Activated CD4-positive, alpha-beta T cell treated with anti-CD3 and anti-CD28 coated beads, Interleukin-2, amount 50 U/mL, for 16 hours (primary cell): ENCODE results near the gene NCOA1.
"Not testable (repeated sequence)": the region's sequence is repeated elsewhere in the genome, so short reads cannot be mapped to it uniquely, and the experiment has no call there.

Source experiments
- DNase-seq: peaks from one replicate; pipeline ENCODE4 v3.0.0-alpha.2; 2020

The NCOA1 gene

GRCh38 chr2:24761866-24762265 is 270.8 kb downstream of the NCOA1 start:
- DNase-seq: no peak

GRCh38 chr2:24762518-24762917 is 271.5 kb downstream of the NCOA1 start:
- no peak for DNase-seq

GRCh38 chr2:24763843-24764242 is 272.8 kb downstream of the NCOA1 start:
- no peak for DNase-seq

- DNase-seq: peak; percentile 32
Measured at GRCh38 chr2:24766609-24767008, 275.6 kb downstream of the NCOA1 start.

GRCh38 chr2:24768013-24768412 is 277.0 kb downstream of the NCOA1 start:
- no peak for DNase-seq

GRCh38 chr2:24768601-24769000 is 277.5 kb downstream of the NCOA1 start:
- no peak for DNase-seq

GRCh38 chr2:24771061-24771460 is 280.0 kb downstream of the NCOA1 start:
- no peak for DNase-seq

- DNase-seq: no peak
Measured at GRCh38 chr2:24771764-24772586, 280.9 kb downstream of the NCOA1 start.

GRCh38 chr2:24774373-24774772 is 283.3 kb downstream of the NCOA1 start:
- DNase-seq: no peak

- no peak for DNase-seq
Measured at GRCh38 chr2:24779116-24779515, 288.1 kb downstream of the NCOA1 start.

- DNase-seq: no peak
Measured at GRCh38 chr2:24783641-24784040, 292.6 kb downstream of the NCOA1 start.

GRCh38 chr2:24785671-24786321 is 294.7 kb downstream of the NCOA1 start:
- DNase-seq: no peak

- no peak for DNase-seq
Measured at GRCh38 chr2:24787532-24787931, 296.5 kb downstream of the NCOA1 start.

GRCh38 chr2:24788816-24789215 is 297.8 kb downstream of the NCOA1 start:
- no peak for DNase-seq

GRCh38 chr2:24791452-24791851 is 300.4 kb downstream of the NCOA1 start:
- no peak for DNase-seq

GRCh38 chr2:24792542-24792873 is 301.5 kb downstream of the NCOA1 start:
- no peak for DNase-seq

GRCh38 chr2:24792874-24793760 is 302.1 kb downstream of the NCOA1 start, which contains the start of the genes CENPO and PTRHD1:
Gene CENPO (plus strand): TSS chr2:24793425. CDS start chr2:24793920, 495 bp downstream.
Gene PTRHD1 (minus strand): TSS chr2:24793391. CDS start chr2:24793377, 14 bp downstream.
- peak; percentile 96 for DNase-seq

- DNase-seq: peak; percentile 16
Measured at GRCh38 chr2:24793761-24794435, 302.8 kb downstream of the NCOA1 start.

GRCh38 chr2:24797644-24798043 is 306.6 kb downstream of the NCOA1 start:
- DNase-seq: no peak

- DNase-seq: not testable (repeated sequence)
Measured at GRCh38 chr2:24800487-24800886, 309.4 kb downstream of the NCOA1 start.

GRCh38 chr2:24805811-24806660 is 315.0 kb downstream of the NCOA1 start:
- not testable (repeated sequence) for DNase-seq

- no peak for DNase-seq
Measured at GRCh38 chr2:24806661-24807036, 315.6 kb downstream of the NCOA1 start.
